Measurements from ENCODE around the gene BCKDK.
A peak's percentile ranks its signal among the peaks of the same experiment; 100 is the strongest.

The BCKDK gene

GRCh38 chr16:31105677-31106213, 2.4 kb upstream of the BCKDK start (continued):
- TF ChIP-seq ZNF404 (tag by site-specific recombination; IDR thresholded peaks at IDR 0.05) (no peak), ZNF670 (tag by site-specific recombination; IDR thresholded peaks at IDR 0.05; ENCODE audit: low read depth) (no peak), ZNF274 (IDR thresholded peaks at IDR 0.05; ENCODE audit: low read length) (no peak), ZNF274 (tag by site-specific recombination; IDR thresholded peaks at IDR 0.05; ENCODE audit: borderline replicate concordance) (no peak), KLF1 (tag by site-specific recombination; IDR thresholded peaks at IDR 0.05) (peak; percentile 27; the same call in 1 of the 2 replicates), KLF8 (tag by site-specific recombination; IDR thresholded peaks at IDR 0.05) (peak; percentile 32; the same call in 1 of the 2 replicates), PATZ1 (tag by site-specific recombination; IDR thresholded peaks at IDR 0.05) (peak; percentile 51; the same call in 1 of the 2 replicates), ZEB2 (tag by site-specific recombination; IDR thresholded peaks at IDR 0.05) (peak; percentile 61; the same call in 1 of the 2 replicates), ZNF488 (tag by site-specific recombination; IDR thresholded peaks at IDR 0.05) (no peak), ZNF629 (tag by site-specific recombination; IDR thresholded peaks at IDR 0.05) (peak; percentile 56; the same call in 1 of the 2 replicates), ZNF335 (tag by site-specific recombination; conservative IDR thresholded peaks at IDR 0.05) (peak; percentile 95), ZFP69B (tag by site-specific recombination; IDR thresholded peaks at IDR 0.05) (peak; percentile 29; the same call in 1 of the 2 replicates), MZF1 (tag by site-specific recombination; IDR thresholded peaks at IDR 0.05; ENCODE audit: borderline replicate concordance) (no peak), ZBTB7A (tag by site-specific recombination; IDR thresholded peaks at IDR 0.05; ENCODE audit: low read depth) (no peak), ZNF600 (tag by site-specific recombination; IDR thresholded peaks at IDR 0.05) (peak; percentile 93), ZBTB8A (tag by site-specific recombination; IDR thresholded peaks at IDR 0.05) (peak; percentile 76)

GRCh38 chr16:31106509-31107464, 1.4 kb upstream of the BCKDK start:
- ChIA-PET CTCF (interaction anchor here (0.7 to 1.4 kb wide), 2 partner anchors 34 to 106 kb away, joined by 3 to 7 read pairs; no protein-coding TSS in a partner anchor), POLR2A (interaction anchor here (0.7 to 2.0 kb wide), 4 partner anchors 35 to 90 kb away, joined by 3 to 6 read pairs (median 4); no protein-coding TSS in a partner anchor)
- no peaks in the 10 kb centered on the region for H3K9me3 ChIP-seq (ENCODE audit: control insufficient read depth, insufficient read depth, low read depth, low read length)
- H3K4me1 ChIP-seq (ENCODE audit: control insufficient read depth, insufficient read depth, low read length) = no peaks in the 10 kb centered on the region; the same call in none of the 2 replicates
- H3K4me3 ChIP-seq (ENCODE audit: low read depth, low read length) = no peak overlapping the region
- H3K36me3 ChIP-seq (ENCODE audit: control insufficient read depth in 2 of 2, insufficient read depth in 1 of 2, low read length in 2 of 2) = peaks cover 0 to 26% of the 10 kb centered on the region in 2 experiments; a peak in 1 of 3 replicates
- no peak overlapping the region for H3K27ac ChIP-seq (ENCODE audit: extremely low read depth, low read depth, low read length)
- TF ChIP-seq ZNF211 (tag by site-specific recombination; IDR thresholded peaks at IDR 0.05; ENCODE audit: low read depth) = no peak
- no peak for TF ChIP-seq ZBTB20 (tag by site-specific recombination; IDR thresholded peaks at IDR 0.05)
- TF ChIP-seq YY1 (tag by site-specific recombination; IDR thresholded peaks at IDR 0.05) = no peak
- TF ChIP-seq ELK4 (IDR thresholded peaks at IDR 0.05; ENCODE audit: borderline replicate concordance, low read depth, low read length) = no peak
- TF ChIP-seq ZNF701 (tag by site-specific recombination; IDR thresholded peaks at IDR 0.05) = no peak
- peak; percentile 79 for TF ChIP-seq ZNF121 (tag by site-specific recombination; IDR thresholded peaks at IDR 0.05)
- no peak for TF ChIP-seq ZNF19 (tag by site-specific recombination; IDR thresholded peaks at IDR 0.05; ENCODE audit: low read depth)
- no peak for TF ChIP-seq SP3 (tag by site-specific recombination; IDR thresholded peaks at IDR 0.05)
- TF ChIP-seq TSHZ1 (tag by site-specific recombination; IDR thresholded peaks at IDR 0.05; ENCODE audit: borderline replicate concordance) = no peak
- TF ChIP-seq ZSCAN4 (tag by site-specific recombination; IDR thresholded peaks at IDR 0.05) = peak; percentile 66

Data from HEK293 (cell line).